GM13976 (cell line): ENCODE measurements around the gene TBC1D2B.

Source experiments
- DNase-seq: peaks from one replicate; pipeline ENCODE4 v3.0.0; 2012; ENCODE audit warnings: low spot score
- in situ Hi-C: fragments of 300-500 bp; cut with MboI; formaldehyde crosslinking; loops from one replicate; pipeline ENCODE4 v1.12.0; 2022; ENCODE audit warnings: low sequenced_read_pairs, mixed read lengths, inconsistent platforms; ENCODE audit not compliant: unreplicated experiment
- TF ChIP-seq, protein P1 (sequence below): IDR thresholded peaks from 2 replicates; pipeline ENCODE4 v1.5.1; 2012; ENCODE audit warnings: borderline replicate concordance, mild to moderate bottlenecking; ENCODE audit not compliant: insufficient read depth; ENCODE audit errors: extremely low read depth, missing control alignments, control extremely low read depth

TBC1D2B gene

GRCh38 chr15:78054518-78054917 lies 23.0 kb downstream of the TBC1D2B start:
- in situ Hi-C loops: no loop called here
- DNase-seq: no peak
- TF ChIP-seq, protein P1, sequence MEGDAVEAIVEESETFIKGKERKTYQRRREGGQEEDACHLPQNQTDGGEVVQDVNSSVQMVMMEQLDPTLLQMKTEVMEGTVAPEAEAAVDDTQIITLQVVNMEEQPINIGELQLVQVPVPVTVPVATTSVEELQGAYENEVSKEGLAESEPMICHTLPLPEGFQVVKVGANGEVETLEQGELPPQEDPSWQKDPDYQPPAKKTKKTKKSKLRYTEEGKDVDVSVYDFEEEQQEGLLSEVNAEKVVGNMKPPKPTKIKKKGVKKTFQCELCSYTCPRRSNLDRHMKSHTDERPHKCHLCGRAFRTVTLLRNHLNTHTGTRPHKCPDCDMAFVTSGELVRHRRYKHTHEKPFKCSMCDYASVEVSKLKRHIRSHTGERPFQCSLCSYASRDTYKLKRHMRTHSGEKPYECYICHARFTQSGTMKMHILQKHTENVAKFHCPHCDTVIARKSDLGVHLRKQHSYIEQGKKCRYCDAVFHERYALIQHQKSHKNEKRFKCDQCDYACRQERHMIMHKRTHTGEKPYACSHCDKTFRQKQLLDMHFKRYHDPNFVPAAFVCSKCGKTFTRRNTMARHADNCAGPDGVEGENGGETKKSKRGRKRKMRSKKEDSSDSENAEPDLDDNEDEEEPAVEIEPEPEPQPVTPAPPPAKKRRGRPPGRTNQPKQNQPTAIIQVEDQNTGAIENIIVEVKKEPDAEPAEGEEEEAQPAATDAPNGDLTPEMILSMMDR: no peak

DNA sequence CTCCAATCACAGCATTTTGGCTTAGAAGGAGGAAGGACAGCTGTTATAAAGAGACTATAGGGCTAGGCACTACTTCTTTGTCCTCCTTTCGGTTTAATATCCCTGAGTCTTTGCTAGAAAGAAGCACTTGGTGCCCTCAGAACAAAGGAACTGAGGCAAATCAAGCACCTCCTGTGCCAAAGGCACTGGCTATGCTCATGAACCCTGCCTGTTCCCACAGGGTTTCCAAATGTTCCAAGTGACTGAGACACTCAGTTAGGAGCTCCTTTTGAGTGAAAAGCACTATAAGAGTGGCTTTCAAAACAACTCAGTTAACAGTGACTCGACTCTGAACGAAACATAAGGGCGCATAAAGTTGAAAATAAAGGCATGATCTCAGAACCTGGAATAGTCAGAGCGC lies 25.0 kb downstream of the TBC1D2B start:
- no peak for DNase-seq

GRCh38 chr15:78052001-78052401 lies 25.5 kb downstream of the TBC1D2B start:
- TF ChIP-seq, protein P1: no peak
- no peak for DNase-seq
- in situ Hi-C loops: no loop called here

More for the DNA sequence above, 25.0 kb downstream of the TBC1D2B start:
- TF ChIP-seq, protein P1: no peak
- in situ Hi-C loops: no loop called here

DNA sequence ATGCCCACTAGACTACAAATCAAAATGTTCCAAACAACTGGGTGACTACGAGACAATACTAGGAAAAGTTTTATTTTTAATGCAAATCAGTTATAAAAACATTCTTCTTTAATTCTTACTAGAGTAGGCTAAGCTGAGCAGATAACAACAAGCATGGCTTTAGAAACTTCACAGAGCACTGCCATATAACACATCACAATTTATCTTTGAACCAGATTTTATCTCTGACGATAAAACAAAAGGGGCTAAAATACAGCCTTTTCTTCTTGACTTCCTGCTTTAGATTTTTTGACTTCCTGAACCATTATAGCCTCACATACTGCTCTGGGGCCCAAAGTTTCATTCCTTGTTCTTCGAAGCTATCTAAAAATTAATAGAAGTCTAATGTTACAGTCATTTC lies 25.9 kb downstream of the TBC1D2B start:
- in situ Hi-C loops: no loop called here

DNA sequence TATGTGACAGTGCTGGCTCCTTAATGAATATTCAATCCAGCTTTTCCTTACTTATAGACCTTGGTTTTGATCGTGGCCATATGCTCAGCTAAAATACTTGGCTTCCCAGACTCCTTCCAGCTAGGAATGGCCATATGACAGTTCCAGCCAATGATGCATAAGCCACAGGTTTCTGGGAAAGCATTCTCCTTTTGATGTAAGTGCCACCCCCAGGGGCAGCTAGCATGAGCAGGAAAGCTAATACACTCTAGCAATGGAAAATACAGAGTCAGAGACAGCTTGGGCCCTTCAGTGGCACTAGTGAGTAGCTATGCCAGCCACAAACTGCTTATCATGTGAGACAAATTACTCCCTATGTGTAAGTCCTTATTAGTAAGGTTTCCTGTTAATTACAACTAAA lies 26.7 kb downstream of the TBC1D2B start:
- DNase-seq: no peak
- in situ Hi-C loops: no loop called here
- TF ChIP-seq, protein P1: no peak

More for the DNA sequence above, 25.9 kb downstream of the TBC1D2B start:
- TF ChIP-seq, protein P1: no peak
- DNase-seq: no peak

DNA sequence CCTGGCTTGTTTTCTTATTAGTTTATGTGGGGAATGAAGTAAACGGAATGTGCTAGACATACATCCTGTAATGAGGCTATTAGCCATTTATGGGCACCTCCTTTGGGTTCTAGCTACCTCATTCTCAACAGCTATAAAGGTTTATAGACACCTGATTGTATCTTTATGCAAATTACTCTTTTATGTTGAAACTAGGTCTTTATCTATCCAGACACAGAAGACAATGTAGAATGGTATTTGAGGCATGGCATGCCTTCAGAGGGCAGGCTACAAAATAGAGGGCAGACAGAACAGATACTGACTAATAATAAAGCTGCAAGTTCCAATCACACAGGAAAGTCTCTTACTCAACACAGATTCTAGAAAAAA lies 27.1 kb downstream of the TBC1D2B start:
- DNase-seq: no peak
- in situ Hi-C loops: no loop called here
- TF ChIP-seq, protein P1: no peak
